Measurements from ENCODE around the gene OR6X1. TPM values are rescaled to one million over a fixed set of nuclear protein-coding genes. Genes with fewer than 3 reads are reported as not detected.

Gene OR6X1
- total RNA-seq, 1 experiment from 2014 or later: not detected

GRCh38 chr11:123704341-123704740 lies 50.0 kb downstream of the OR6X1 start:
- TF ChIP-seq EZH2 (IDR thresholded peaks at IDR 0.05; ENCODE audit: borderline replicate concordance, low read depth, low read length, poor library complexity, severe bottlenecking): no peak
- TF ChIP-seq CTCF (conservative IDR thresholded peaks at IDR 0.05; ENCODE audit: low read depth, low read length): no peak
- no peaks in the 10 kb centered on the region for H3K9me3 ChIP-seq (ENCODE audit: low read depth, low read length, poor library complexity, severe bottlenecking)
- DNase-seq (ENCODE audit: low spot score): no peak
- CTCF ChIA-PET: interaction anchor here (0.6 kb wide), 1 partner anchor 61 kb away, joined by 3 read pairs; no protein-coding TSS in a partner anchor
- H3K4me1 ChIP-seq (ENCODE audit: insufficient read depth, low read length, poor library complexity, severe bottlenecking): peaks cover 10% of the 10 kb centered on the region
- BruUV-seq (replicated peaks): no TSS peak
- H3K27me3 ChIP-seq (replicated peaks; ENCODE audit: insufficient read depth, low read depth, low read length, poor library complexity): no peaks in the 10 kb centered on the region
- intact Hi-C loops (cut with micrococcal nuclease; ENCODE audit: unreplicated experiment): loop anchor here (10.0 kb wide), 1 partner anchor 190 kb away; no protein-coding TSS in a partner anchor
- POLR2A ChIA-PET (ENCODE audit: low non-redundant PET): no interaction called here
- H3K27ac ChIP-seq (ENCODE audit: low read depth, low read length, poor library complexity, severe bottlenecking): no peak overlapping the region
- H3K4me3 ChIP-seq (ENCODE audit: low read depth, low read length, poor library complexity, severe bottlenecking): no peak overlapping the region
- no peaks in the 10 kb centered on the region for H3K36me3 ChIP-seq (ENCODE audit: insufficient read depth, low read length, poor library complexity, severe bottlenecking)

Other genes with a start within 250 kb of the OR6X1 start
- gene SCN3B, start 99.9 kb downstream of the OR6X1 start, total RNA-seq (2021): 0.13 and 0.31 TPM in 2 replicates
- 28.5 and 31.0 TPM in 2 replicates for gene ZNF202, start 12.9 kb downstream of the OR6X1 start, total RNA-seq (2021)
- gene OR6M1, start 51.8 kb upstream of the OR6X1 start, total RNA-seq (2021): not detected in 2 replicates
- gene TMEM225, start 131.2 kb upstream of the OR6X1 start, total RNA-seq (2021): not detected in 2 replicates
- gene OR8D4, start 147.6 kb upstream of the OR6X1 start, total RNA-seq (2021): not detected in 2 replicates
- gene OR4D5, start 185.1 kb upstream of the OR6X1 start, total RNA-seq (2021): not detected in 2 replicates
- not detected in 2 replicates for gene OR6T1, start 189.3 kb upstream of the OR6X1 start, total RNA-seq (2021)
- not detected in 2 replicates for gene OR10S1, start 223.3 kb upstream of the OR6X1 start, total RNA-seq (2021)
- gene OR10G6, start 240.6 kb upstream of the OR6X1 start, total RNA-seq (2021): not detected in 2 replicates

Data from A673 (cell line).